Endothelial cell of umbilical vein (primary cell): ENCODE results near the gene FMN1. TPM values are rescaled to one million over a fixed set of nuclear protein-coding genes. Genes with fewer than 3 reads are reported as not detected.

Experiments
- BruUV-seq: library from RNA; stranded (reverse); fragments of 400-500 nt; replicated peaks from 2 replicates; lab custom pipeline; 2021; lab: Mats Ljungman, UMichigan
- CTCF ChIA-PET: fragments of 300-600, 350-600 bp; sonication (Branson Sonifier 250); formaldehyde crosslinking; loops from one replicate; lab custom pipeline; 2021; ENCODE audit warnings: antibody characterized with exemption, inconsistent platforms; lab: Charles Lee
- POLR2A ChIA-PET: fragments of 300-600, 350-600 bp; sonication (Branson Sonifier 250); formaldehyde crosslinking; loops from one replicate; lab custom pipeline; 2021; ENCODE audit warnings: antibody characterized with exemption, inconsistent platforms; lab: Charles Lee
- DNase-seq: peaks from one replicate; pipeline ENCODE4 v3.0.0-alpha.2; 2011; ENCODE audit warnings: low read depth, low spot score
- FAIRE-seq: peaks from 2 replicates; lab custom pipeline; 2011; peaks lifted over from hg19 to GRCh38; lab: Jason Lieb, UNC
- H2AFZ ChIP-seq: 2 replicates; pipeline ENCODE4 v1.6.0; 2012; ENCODE audit warnings: low read depth, low read length, control low read depth, inconsistent platforms
- H3K27ac ChIP-seq: 2 replicates; pipeline ENCODE4 v1.5.1; 2011; ENCODE audit warnings: low read depth, mild to moderate bottlenecking, control low read depth, low read length, moderate library complexity; ENCODE audit not compliant: insufficient read depth
- H3K27me3 ChIP-seq, 2 experiments: 2 replicates each; pipeline versions ENCODE4 v1.6.0 to v1.6.1; 2011; ENCODE audit warnings: low read length in 2 of 2, mixed read lengths in 1 of 2; ENCODE audit not compliant: control insufficient read depth in 2 of 2, insufficient read depth in 2 of 2
- H3K36me3 ChIP-seq, 2 experiments: 2 replicates in 1 of 2; 3 replicates in 1 of 2; pipeline ENCODE4 v1.5.1; 2011; ENCODE audit warnings: low read length in 2 of 2, mild to moderate bottlenecking in 1 of 2, moderate library complexity in 1 of 2; ENCODE audit not compliant: control insufficient read depth in 2 of 2, insufficient read depth in 2 of 2; ENCODE audit errors: extremely low read depth in 1 of 2
- H3K4me1 ChIP-seq: 3 replicates; pipeline ENCODE4 v1.5.1; 2011; ENCODE audit warnings: mild to moderate bottlenecking, low read length; ENCODE audit not compliant: control insufficient read depth, insufficient read depth; ENCODE audit errors: extremely low read depth
- H3K4me2 ChIP-seq: 2 replicates; pipeline ENCODE4 v1.6.1; 2011; ENCODE audit warnings: low read length, control low read depth, mixed read lengths; ENCODE audit not compliant: insufficient read depth
- H3K4me3 ChIP-seq, 3 experiments: fragments of 200-600 bp in 1 of 3; sonication (generic), shearing (Covaris generic) in 1 of 3; replicated peaks in 1 of 3; 2 replicates each; pipeline ENCODE4 v1.5.1; 2011 to 2016; ENCODE audit warnings: control low read depth in 3 of 3, low read length in 3 of 3, mild to moderate bottlenecking in 2 of 3, inconsistent platforms in 1 of 3, low read depth in 1 of 3, moderate library complexity in 1 of 3; ENCODE audit not compliant: insufficient read depth in 1 of 3
- H3K79me2 ChIP-seq: 2 replicates; pipeline ENCODE4 v1.6.0; 2012; ENCODE audit warnings: low read length, inconsistent platforms; ENCODE audit not compliant: control insufficient read depth, insufficient read depth
- H3K9ac ChIP-seq: replicated peaks from 2 replicates; pipeline ENCODE3; 2011; ENCODE audit warnings: low read length, control low read depth; ENCODE audit not compliant: insufficient read depth; ENCODE audit errors: extremely low read depth
- H3K9me1 ChIP-seq: replicated peaks from 3 replicates; pipeline ENCODE4 v1.6.0; 2011; ENCODE audit warnings: mild to moderate bottlenecking, low read length; ENCODE audit not compliant: control insufficient read depth, insufficient read depth; ENCODE audit errors: extremely low read depth
- H3K9me3 ChIP-seq: replicated peaks from 2 replicates; pipeline ENCODE4 v1.5.1; 2012; ENCODE audit warnings: low read length, inconsistent platforms; ENCODE audit not compliant: control insufficient read depth, insufficient read depth
- H4K20me1 ChIP-seq: replicated peaks from 2 replicates; pipeline ENCODE3; 2011; ENCODE audit warnings: mild to moderate bottlenecking, low read length; ENCODE audit not compliant: control insufficient read depth, insufficient read depth; ENCODE audit errors: extremely low read depth
- CTCF ChIP-seq, 2 donors: IDR thresholded peaks; 1 replicate in 1 of 2; 2 replicates in 1 of 2; pipeline ENCODE4 v1.5.1; 2011; ENCODE audit warnings: low read length in 2 of 2, mild to moderate bottlenecking in 2 of 2, moderate library complexity in 2 of 2, control low read depth in 1 of 2, inconsistent platforms in 1 of 2, low read depth in 1 of 2; ENCODE audit not compliant: insufficient read depth in 1 of 2; ENCODE audit errors: extremely low read depth in 1 of 2
- EZH2 ChIP-seq: IDR thresholded peaks from 2 replicates; pipeline ENCODE4 v1.6.1; 2012; ENCODE audit warnings: borderline replicate concordance, low read depth, mild to moderate bottlenecking, moderate library complexity, low read length, inconsistent platforms; ENCODE audit not compliant: severe bottlenecking
- FOS ChIP-seq: IDR thresholded peaks from 2 replicates; pipeline ENCODE4 v1.6.1; 2011; ENCODE audit warnings: mild to moderate bottlenecking, low read length, moderate library complexity, borderline replicate concordance; ENCODE audit not compliant: insufficient read depth
- GATA2 ChIP-seq: IDR thresholded peaks from 2 replicates; pipeline ENCODE4 v1.7.0; 2011; ENCODE audit warnings: low read depth, mild to moderate bottlenecking, moderate library complexity, mixed read lengths, low read length; ENCODE audit not compliant: insufficient read length, insufficient read depth
- JUN ChIP-seq: IDR thresholded peaks from 2 replicates; pipeline ENCODE4 v1.6.1; 2011; ENCODE audit warnings: borderline replicate concordance, low read depth; ENCODE audit not compliant: insufficient read length, insufficient read depth
- MYC ChIP-seq: IDR thresholded peaks from one replicate; pipeline ENCODE4 v1.6.1; 2011; ENCODE audit warnings: mild to moderate bottlenecking, low read depth, low read length
- POLR2A ChIP-seq: IDR thresholded peaks from 2 replicates; pipeline ENCODE4 v1.6.1; 2012; ENCODE audit warnings: low read depth, mild to moderate bottlenecking, control low read depth, low read length
- POLR2AphosphoS5 ChIP-seq: IDR thresholded peaks from 2 replicates; pipeline ENCODE4 v1.6.1; 2012; ENCODE audit warnings: low read depth, mild to moderate bottlenecking, control low read depth, low read length, moderate library complexity; ENCODE audit not compliant: insufficient read depth
- dilution Hi-C: fragments of 300-500 bp; cut with MboI; formaldehyde crosslinking; loops from one replicate; pipeline ENCODE4 v1.15.0; 2019; ENCODE audit warnings: low sequenced_read_pairs; ENCODE audit not compliant: extremely low pct_ligation_motif_present
- intact Hi-C: fragments of 100-400 bp; cut with micrococcal nuclease; formaldehyde crosslinking; loops from one replicate; pipeline ENCODE4 v1.10.0; 2022
- polyA plus RNA-seq, 4 experiments: library from polyadenylated mRNA; depleted of rRNA in 3 of 4; stranded (reverse) in 3 of 4; unstranded in 1 of 4; fragments of >200 nt; gene quantifications; 2 replicates each; pipeline versions ENCODE4 v1.2.1 to v1.2.3, GENCODE V29; 2011 to 2012; ENCODE audit warnings: missing spikeins in 1 of 4
- total RNA-seq: library from RNA; stranded (reverse); gene quantifications from 2 replicates; pipeline ENCODE4 v1.2.3, GENCODE V29; 2021
- TF ChIP-seq, protein P1 (sequence below): IDR thresholded peaks from 2 replicates; pipeline ENCODE4 v1.6.1; 2011; ENCODE audit not compliant: insufficient read depth, insufficient read length

The FMN1 gene
- total and polyA plus RNA-seq, 2 donors (not counting 3 experiments of a cell fraction or from before 2014, with no cell fraction given), result 0.01 to 0.29 TPM

- Histone ChIP-seq H3K9ac (no peak overlapping the region), H3K27me3 (peaks cover 6 to 7% of the 10 kb centered on the region in 2 experiments), H4K20me1 (no peaks in the 10 kb centered on the region), H3K36me3 (no peaks in the 10 kb centered on the region), H2AFZ (no peak overlapping the region), H3K4me3 (no peak overlapping the region), H3K4me1 (no peaks in the 10 kb centered on the region), H3K9me3 (no peaks in the 10 kb centered on the region), H3K4me2 (no peak overlapping the region), H3K79me2 (no peaks in the 10 kb centered on the region), H3K9me1 (no peaks in the 10 kb centered on the region), H3K27ac (no peak overlapping the region)
- dilution Hi-C loops, result no loop called here
- BruUV-seq, result no TSS peak
- DNase-seq (no peak), FAIRE-seq (no peak)
- intact Hi-C loops, result no loop called here
- POLR2A ChIA-PET, result no interaction called here
- TF ChIP-seq POLR2A (no peak), FOS (no peak), JUN (no peak)
- CTCF ChIA-PET, result interaction anchor here (6.6 kb wide), 1 partner anchor 12 kb away, joined by 36 read pairs; no protein-coding TSS in a partner anchor
Measured at GRCh38 chr15:33146051-33146450, 48.5 kb downstream of the FMN1 start.

GRCh38 chr15:33145447-33145846, 49.1 kb downstream of the FMN1 start:
- no peak overlapping the region for H3K9ac ChIP-seq

More at GRCh38 chr15:33145447-33145846, 49.1 kb downstream of the FMN1 start:
- no peak overlapping the region for H3K4me3 ChIP-seq
- dilution Hi-C loops, result no loop called here
- H3K27ac ChIP-seq, result no peak overlapping the region
- no peaks in the 10 kb centered on the region for H3K9me1 ChIP-seq
- TF ChIP-seq, protein P1, sequence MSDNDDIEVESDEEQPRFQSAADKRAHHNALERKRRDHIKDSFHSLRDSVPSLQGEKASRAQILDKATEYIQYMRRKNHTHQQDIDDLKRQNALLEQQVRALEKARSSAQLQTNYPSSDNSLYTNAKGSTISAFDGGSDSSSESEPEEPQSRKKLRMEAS, result no peak
- TF ChIP-seq CTCF (IDR thresholded peaks at IDR 0.05; ENCODE audit: extremely low read depth in 1 of 2, insufficient read depth in 1 of 2, low read depth in 1 of 2, low read length in 2 of 2) (no peak), GATA2 (no peak), EZH2 (no peak), JUN (no peak), POLR2AphosphoS5 (no peak), MYC (no peak), POLR2A (no peak), FOS (no peak)
- CTCF ChIA-PET, result interaction anchor here (1.2 to 6.6 kb wide), 2 partner anchors 12 to 59 kb away, joined by 6 to 36 read pairs; no protein-coding TSS in a partner anchor
- no TSS peak for BruUV-seq
- no peaks in the 10 kb centered on the region for H3K4me1 ChIP-seq
- no peaks in the 10 kb centered on the region for H3K9me3 ChIP-seq
- no peaks in the 10 kb centered on the region for H4K20me1 ChIP-seq
- FAIRE-seq (no peak), DNase-seq (no peak)
- H3K4me2 ChIP-seq, result no peak overlapping the region
- H3K79me2 ChIP-seq, result no peaks in the 10 kb centered on the region
- H3K27me3 ChIP-seq, result peaks cover 3 to 7% of the 10 kb centered on the region in 2 experiments
- intact Hi-C loops, result no loop called here
- H2AFZ ChIP-seq, result peak overlapping the region; percentile 48
- no peaks in the 10 kb centered on the region for H3K36me3 ChIP-seq
- POLR2A ChIA-PET, result no interaction called here
